ENCODE measurements around the gene NELFB.

- TF ChIP-seq, protein P1, sequence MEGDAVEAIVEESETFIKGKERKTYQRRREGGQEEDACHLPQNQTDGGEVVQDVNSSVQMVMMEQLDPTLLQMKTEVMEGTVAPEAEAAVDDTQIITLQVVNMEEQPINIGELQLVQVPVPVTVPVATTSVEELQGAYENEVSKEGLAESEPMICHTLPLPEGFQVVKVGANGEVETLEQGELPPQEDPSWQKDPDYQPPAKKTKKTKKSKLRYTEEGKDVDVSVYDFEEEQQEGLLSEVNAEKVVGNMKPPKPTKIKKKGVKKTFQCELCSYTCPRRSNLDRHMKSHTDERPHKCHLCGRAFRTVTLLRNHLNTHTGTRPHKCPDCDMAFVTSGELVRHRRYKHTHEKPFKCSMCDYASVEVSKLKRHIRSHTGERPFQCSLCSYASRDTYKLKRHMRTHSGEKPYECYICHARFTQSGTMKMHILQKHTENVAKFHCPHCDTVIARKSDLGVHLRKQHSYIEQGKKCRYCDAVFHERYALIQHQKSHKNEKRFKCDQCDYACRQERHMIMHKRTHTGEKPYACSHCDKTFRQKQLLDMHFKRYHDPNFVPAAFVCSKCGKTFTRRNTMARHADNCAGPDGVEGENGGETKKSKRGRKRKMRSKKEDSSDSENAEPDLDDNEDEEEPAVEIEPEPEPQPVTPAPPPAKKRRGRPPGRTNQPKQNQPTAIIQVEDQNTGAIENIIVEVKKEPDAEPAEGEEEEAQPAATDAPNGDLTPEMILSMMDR (IDR thresholded peaks at IDR 0.05; ENCODE audit: low read depth, low read length), result no peak
- no peak for TF ChIP-seq EZH2phosphoT487 (IDR thresholded peaks at IDR 0.05; ENCODE audit: low read depth)
Measured at GRCh38 chr9:137240318-137240840, 14.7 kb upstream of the NELFB start.

Data from OCI-LY3 (cell line).